GM19238 (cell line): ENCODE data around the gene MYO5B.
"Not testable (repeated sequence)": the region's sequence is repeated elsewhere in the genome, so short reads cannot be mapped to it uniquely, and the experiment has no call there.

ENCODE experiments used
- DNase-seq: peaks from one replicate; pipeline ENCODE4 v3.0.0; 2011; ENCODE audit warnings: low spot score; ENCODE audit not compliant: insufficient read length

MYO5B gene

GRCh38 chr18:49889552-49889951 lies 305.4 kb downstream of the MYO5B start:
- DNase-seq = not testable (repeated sequence)

GRCh38 chr18:49886891-49887764 lies 307.8 kb downstream of the MYO5B start:
- no peak for DNase-seq

- DNase-seq = no peak
Observed at GRCh38 chr18:49884959-49885358, 310.0 kb downstream of the MYO5B start.

GRCh38 chr18:49884465-49884864 lies 310.5 kb downstream of the MYO5B start:
- DNase-seq = no peak

GRCh38 chr18:49880661-49881060 lies 314.3 kb downstream of the MYO5B start:
- DNase-seq = no peak

- no peak for DNase-seq
Observed at GRCh38 chr18:49879271-49879580, 315.7 kb downstream of the MYO5B start.

GRCh38 chr18:49878567-49879270 lies 316.2 kb downstream of the MYO5B start:
- DNase-seq = no peak

GRCh38 chr18:49878015-49878414 lies 316.9 kb downstream of the MYO5B start:
- DNase-seq = no peak

GRCh38 chr18:49876536-49876935 lies 318.4 kb downstream of the MYO5B start:
- DNase-seq = no peak

GRCh38 chr18:49875783-49876182 lies 319.2 kb downstream of the MYO5B start:
- DNase-seq = no peak

GRCh38 chr18:49875155-49875554 lies 319.8 kb downstream of the MYO5B start:
- no peak for DNase-seq

GRCh38 chr18:49874238-49874637 lies 320.7 kb downstream of the MYO5B start:
- DNase-seq = no peak

- no peak for DNase-seq
Observed at GRCh38 chr18:49869354-49869753, 325.6 kb downstream of the MYO5B start.

- no peak for DNase-seq
Observed at GRCh38 chr18:49866680-49867079, 328.3 kb downstream of the MYO5B start.

GRCh38 chr18:49865401-49865800 lies 329.5 kb downstream of the MYO5B start:
- DNase-seq = no peak

- DNase-seq = no peak
Observed at GRCh38 chr18:49863769-49864621, 331.0 kb downstream of the MYO5B start.

GRCh38 chr18:49862656-49863385 lies 332.1 kb downstream of the MYO5B start:
- DNase-seq = no peak

GRCh38 chr18:49861659-49862058 lies 333.3 kb downstream of the MYO5B start:
- DNase-seq = no peak

GRCh38 chr18:49859725-49860124 lies 335.2 kb downstream of the MYO5B start:
- DNase-seq = no peak

GRCh38 chr18:49859021-49859359 lies 336.0 kb downstream of the MYO5B start:
- no peak for DNase-seq

- peak; percentile 58 for DNase-seq
Observed at GRCh38 chr18:49858309-49859020, 336.5 kb downstream of the MYO5B start.
